Astrocyte (in vitro differentiated cells and primary cell): ENCODE measurements around the gene TRAM2.

Experiments
- CTCF ChIP-seq: IDR thresholded peaks from 2 replicates; pipeline ENCODE4 v1.5.1; 2011; ENCODE audit warnings: low read depth, mild to moderate bottlenecking, inconsistent platforms, low read length, moderate library complexity; ENCODE audit not compliant: insufficient read depth
- EZH2 ChIP-seq: IDR thresholded peaks from 2 replicates; pipeline ENCODE4 v1.6.1; 2012; ENCODE audit warnings: mild to moderate bottlenecking, low read length, inconsistent platforms; ENCODE audit not compliant: insufficient read depth

GRCh38 chr6:52570291-52570700 lies 6.6 kb downstream of the TRAM2 start:
- TF ChIP-seq CTCF (no peak), EZH2 (no peak)
